MCF 10A (cell line): Measurements from ENCODE around the gene IL17REL. TPM values are rescaled to one million over a fixed set of nuclear protein-coding genes. Genes with fewer than 3 reads are reported as not detected.

Experiments
- BruUV-seq: library from RNA; stranded (reverse); fragments of 400-500 nt; replicated peaks from 2 replicates; lab custom pipeline; 2021; lab: Mats Ljungman, UMichigan
- CTCF ChIA-PET: fragments of 300-600 bp; sonication (Branson Sonifier 250); formaldehyde crosslinking; extraction: SDS; loops from one replicate; lab custom pipeline; 2021; ENCODE audit warnings: antibody characterized with exemption, inconsistent platforms; lab: Yijun Ruan, JAX
- POLR2A ChIA-PET: fragments of 300-600, 350-650 bp; sonication (Branson Sonifier 250); formaldehyde crosslinking; extraction: SDS; loops from one replicate; lab custom pipeline; 2020; ENCODE audit warnings: antibody characterized with exemption, inconsistent platforms; lab: Yijun Ruan, JAX
- DNase-seq: peaks from one replicate; pipeline ENCODE4 v3.0.0-alpha.2; 2018; ENCODE audit not compliant: unreplicated experiment
- H3K27ac Mint-ChIP-seq: one replicate; pipeline ENCODE4 v1.8.0; 2022; ENCODE audit warnings: mild to moderate bottlenecking, low read depth, mixed read lengths; ENCODE audit not compliant: unreplicated experiment
- H3K27me3 Mint-ChIP-seq: one replicate; pipeline ENCODE4 v1.8.0; 2022; ENCODE audit warnings: mixed read lengths; ENCODE audit not compliant: insufficient read depth, unreplicated experiment
- H3K36me3 Mint-ChIP-seq: one replicate; pipeline ENCODE4 v1.8.0; 2022; ENCODE audit warnings: mild to moderate bottlenecking, moderate library complexity, mixed read lengths; ENCODE audit not compliant: insufficient read depth, unreplicated experiment
- H3K4me1 Mint-ChIP-seq: one replicate; pipeline ENCODE4 v1.8.0; 2022; ENCODE audit warnings: mixed read lengths; ENCODE audit not compliant: insufficient read depth, unreplicated experiment
- H3K4me3 Mint-ChIP-seq: one replicate; pipeline ENCODE4 v1.8.0; 2022; ENCODE audit warnings: mild to moderate bottlenecking, moderate library complexity, mixed read lengths; ENCODE audit not compliant: unreplicated experiment
- H3K9me3 Mint-ChIP-seq: one replicate; pipeline ENCODE4 v1.8.0; 2022; ENCODE audit warnings: mixed read lengths; ENCODE audit not compliant: unreplicated experiment
- CTCF ChIP-seq: fragments of 200-600 bp; IDR thresholded peaks from one replicate; pipeline ENCODE4 v1.8.0; 2022; ENCODE audit warnings: antibody characterized with exemption, mild to moderate bottlenecking; ENCODE audit not compliant: unreplicated experiment
- intact Hi-C: fragments of 100-400 bp; cut with micrococcal nuclease; formaldehyde crosslinking; loops from 2 replicates; pipeline ENCODE4 v1.14.1; 2022
- total RNA-seq: library from RNA; stranded (reverse); gene quantifications from 2 replicates; pipeline ENCODE4 v1.2.3, GENCODE V29; 2022

IL17REL gene
- total RNA-seq, 1 experiment from 2014 or later = not detected

GRCh38 chr22:49960159-49961004 lies 52.2 kb downstream of the IL17REL start, which contains the start of gene PIM3:
TSS of gene PIM3 (plus strand) at chr22:49960772. CDS start at chr22:49960948, 176 bp downstream.
- TF ChIP-seq CTCF = no peak
- Mint-ChIP-seq H3K9me3 (no peaks in the 10 kb centered on the region), H3K27ac (peak within 1 kb of the TSS; percentile 77), H3K36me3 (peaks cover 45% of the 10 kb centered on the region), H3K4me3 (peak within 1 kb of the TSS; percentile 90), H3K4me1 (peaks cover 19% of the 10 kb centered on the region), H3K27me3 (no peaks in the 10 kb centered on the region)
- ChIA-PET POLR2A (interaction anchor here (0.8 to 6.1 kb wide), 12 partner anchors 8 to 189 kb away, joined by 3 to 73 read pairs (median 10); partner anchors contain the start of gene IL17REL), CTCF (interaction anchor here (1.0 kb wide), 1 partner anchor 70 kb away, joined by 4 read pairs; no protein-coding TSS in a partner anchor)
- no TSS peak for BruUV-seq
- intact Hi-C loops = loop anchor here (1.0 kb wide), 1 partner anchor 24 kb away; no protein-coding TSS in a partner anchor
- peak; percentile 96 for DNase-seq

- intact Hi-C loops = loop anchor here (1.0 kb wide), 1 partner anchor 23 kb away; no protein-coding TSS in a partner anchor
- H3K9me3 Mint-ChIP-seq = no peaks in the 10 kb centered on the region
- ChIA-PET CTCF (interaction anchor here (1.0 kb wide), 1 partner anchor 71 kb away, joined by 4 read pairs; no protein-coding TSS in a partner anchor), POLR2A (interaction anchor here (1.1 to 6.1 kb wide), 11 partner anchors 8 to 70 kb away, joined by 3 to 73 read pairs (median 13); partner anchors contain the start of gene IL17REL)
- peaks cover 39% of the 10 kb centered on the region for H3K36me3 Mint-ChIP-seq
- H3K4me1 Mint-ChIP-seq = peaks cover 19% of the 10 kb centered on the region
- H3K27me3 Mint-ChIP-seq = no peaks in the 10 kb centered on the region
- peak overlapping the region; percentile 90 for H3K4me3 Mint-ChIP-seq
- peak; percentile 81 for DNase-seq
- BruUV-seq = TSS peak; percentile 88
- TF ChIP-seq CTCF = no peak
- H3K27ac Mint-ChIP-seq = no peak overlapping the region
These were observed 52.8 kb downstream of the IL17REL start for GRCh38 chr22:49959782-49960158.

- DNase-seq = no peak
- no peak overlapping the region for H3K27ac Mint-ChIP-seq
- H3K36me3 Mint-ChIP-seq = peaks cover 33% of the 10 kb centered on the region
- peak overlapping the region; percentile 90 for H3K4me3 Mint-ChIP-seq
- TF ChIP-seq CTCF = no peak
- peaks cover 19% of the 10 kb centered on the region for H3K4me1 Mint-ChIP-seq
- POLR2A ChIA-PET = interaction anchor here (1.2 to 6.1 kb wide), 9 partner anchors 7 to 68 kb away, joined by 3 to 73 read pairs (median 25); partner anchors contain the start of gene IL17REL
- no peaks in the 10 kb centered on the region for H3K9me3 Mint-ChIP-seq
- no TSS peak for BruUV-seq
- CTCF ChIA-PET = interaction anchor here (1.0 kb wide), 1 partner anchor 71 kb away, joined by 4 read pairs; no protein-coding TSS in a partner anchor
- intact Hi-C loops = no loop called here
- no peaks in the 10 kb centered on the region for H3K27me3 Mint-ChIP-seq
These were observed 53.4 kb downstream of the IL17REL start for GRCh38 chr22:49958931-49959781.
